Adrenal gland (tissue), 5 donors: ENCODE results near the gene COA5.

ENCODE experiments used
- CTCF ChIP-seq, 6 experiments: fragments of 450-650 bp in 4 of 6; fragments of 200-600 bp in 2 of 6; sonication (generic) in 1 of 6; IDR thresholded peaks; 1 replicate in 5 of 6; 2 replicates in 1 of 6; pipeline versions ENCODE4 v1.5.1 to v1.8.0; 2016 to 2021; ENCODE audit warnings: antibody characterized with exemption in 6 of 6, mild to moderate bottlenecking in 2 of 6, moderate library complexity in 1 of 6
- POLR2A ChIP-seq, 2 donors: fragments of 450-650 bp; IDR thresholded peaks; one replicate each; pipeline ENCODE4 v1.6.1; 2017; ENCODE audit warnings: antibody characterized with exemption in 2 of 2, mild to moderate bottlenecking in 2 of 2, moderate library complexity in 1 of 2
- donor health status: DM: no; HTN: no; CAD: no.

- TF ChIP-seq CTCF (IDR thresholded peaks at IDR 0.05) = no peak
- TF ChIP-seq POLR2A (IDR thresholded peaks at IDR 0.05) = no peak
These were observed 19.4 kb downstream of the COA5 start for GRCh38 chr2:98588880-98589431.
